K562 (cell line): ENCODE measurements around the gene CCR6. TPM values are rescaled to one million over a fixed set of nuclear protein-coding genes. Genes with fewer than 3 reads are reported as not detected.

ENCODE experiments used
- ATAC-seq: fragments of 200-7000 bp; cut with Tn5 transposase; 3 replicates; pipeline ENCODE4 v1.9.1; 2020; ENCODE audit warnings: moderate library complexity
- BruUV-seq: library from RNA; stranded (reverse); fragments of 400-500 nt; replicated peaks from 2 replicates; lab custom pipeline; 2021; lab: Mats Ljungman, UMichigan
- CTCF ChIA-PET: fragments of 300-600 bp; formaldehyde crosslinking; extraction: SDS; loops from one replicate; lab custom pipeline; 2021; ENCODE audit warnings: low intra/inter-chr PET ratio; lab: Yijun Ruan, JAX
- POLR2A ChIA-PET: fragments of 300-600, 350-650 bp; sonication (Branson Sonifier 250); formaldehyde crosslinking; extraction: SDS; loops from one replicate; lab custom pipeline; 2021; ENCODE audit warnings: antibody characterized with exemption, inconsistent platforms; lab: Yijun Ruan, JAX
- DNase-seq, 4 experiments: peaks; one replicate each; pipeline versions ENCODE4 v3.0.0 to v3.0.0-alpha.2; 2011 to 2018; ENCODE audit warnings: low spot score in 3 of 4, mixed read lengths in 3 of 4; ENCODE audit errors: extremely low read depth in 1 of 4
- FAIRE-seq: peaks from 2 replicates; lab custom pipeline; 2011; peaks lifted over from hg19 to GRCh38; lab: Jason Lieb, UNC
- H2AFZ ChIP-seq: 2 replicates; pipeline ENCODE4 v1.6.0; 2011; ENCODE audit warnings: low read depth, low read length, control low read depth, inconsistent platforms
- H3K27ac ChIP-seq: fragments of 200-600 bp; 3 replicates; pipeline ENCODE4 v1.8.0; 2011; ENCODE audit warnings: low read depth, mild to moderate bottlenecking, control low read depth, inconsistent platforms, low read length, moderate library complexity, mixed read lengths; ENCODE audit errors: extremely low read depth
- H3K27me3 ChIP-seq, 2 experiments: fragments of 300-600 bp in 1 of 2; 2 replicates in 1 of 2; 3 replicates in 1 of 2; pipeline versions ENCODE4 v1.6.0 to v1.8.0; 2011; ENCODE audit warnings: inconsistent platforms in 2 of 2, low read length in 2 of 2, mild to moderate bottlenecking in 1 of 2, mixed read lengths in 1 of 2, moderate library complexity in 1 of 2; ENCODE audit not compliant: control insufficient read depth in 2 of 2, insufficient read depth in 2 of 2
- H3K36me3 ChIP-seq: fragments of 300-600 bp; 3 replicates; pipeline ENCODE4 v1.8.0; 2011; ENCODE audit warnings: mild to moderate bottlenecking, low read length, inconsistent platforms; ENCODE audit not compliant: control insufficient read depth, insufficient read depth
- H3K4me1 ChIP-seq, 2 experiments: fragments of 200-600 bp in 1 of 2; replicated peaks in 1 of 2; 2 replicates in 1 of 2; 3 replicates in 1 of 2; pipeline versions ENCODE4 v1.5.1 to v1.8.0; 2011; ENCODE audit warnings: inconsistent platforms in 2 of 2, low read length in 2 of 2, mild to moderate bottlenecking in 1 of 2, mixed read lengths in 1 of 2, moderate library complexity in 1 of 2; ENCODE audit not compliant: control insufficient read depth in 2 of 2, insufficient read depth in 2 of 2
- H3K4me2 ChIP-seq: 2 replicates; pipeline ENCODE4 v1.6.1; 2011; ENCODE audit warnings: low read length, control low read depth, inconsistent platforms, mixed read lengths; ENCODE audit not compliant: insufficient read depth
- H3K4me3 ChIP-seq: fragments of 200-600 bp; sonication (generic), shearing (Covaris generic); 2 replicates; pipeline ENCODE4 v1.5.1; 2016; ENCODE audit warnings: control low read depth, inconsistent platforms
- H3K79me2 ChIP-seq: fragments of 200-600 bp; 3 replicates; pipeline ENCODE4 v1.8.0; 2011; ENCODE audit warnings: low read length, inconsistent platforms; ENCODE audit not compliant: control insufficient read depth, insufficient read depth
- H3K9ac ChIP-seq, 2 experiments: 2 replicates each; pipeline versions ENCODE4 v1.6.0 to v1.6.1; 2011; ENCODE audit warnings: low read depth in 2 of 2, low read length in 2 of 2, control low read depth in 1 of 2, inconsistent platforms in 1 of 2, mild to moderate bottlenecking in 1 of 2, mixed read lengths in 1 of 2; ENCODE audit not compliant: insufficient read depth in 1 of 2
- H3K9me1 ChIP-seq: one replicate; pipeline ENCODE4 v1.6.0; 2011; ENCODE audit warnings: inconsistent platforms, mild to moderate bottlenecking, low read length, moderate library complexity; ENCODE audit not compliant: control insufficient read depth, insufficient read depth
- H3K9me3 ChIP-seq: replicated peaks from 2 replicates; pipeline ENCODE4 v1.5.1; 2011; ENCODE audit warnings: low read depth, low read length, inconsistent platforms; ENCODE audit not compliant: control insufficient read depth, insufficient read depth
- H4K20me1 ChIP-seq: replicated peaks from 2 replicates; pipeline ENCODE4 v1.6.1; 2011; ENCODE audit warnings: low read length, inconsistent platforms, mixed read lengths; ENCODE audit not compliant: control insufficient read depth, insufficient read depth
- CAMTA2 ChIP-seq: fragments of 250-450 bp; sonication (Bioruptor Pico); conservative IDR thresholded peaks from 2 replicates; pipeline ENCODE4 v1.5.1; 2022
- HSF4 ChIP-seq: fragments of 250-450 bp; sonication (Bioruptor Pico); IDR thresholded peaks from 2 replicates; pipeline ENCODE4 v2.1.2; 2022; ENCODE audit warnings: mild to moderate bottlenecking, moderate library complexity, borderline replicate concordance
- NONO ChIP-seq, 2 experiments: fragments of 200-400 bp in 1 of 2; fragments of 450-650 bp in 1 of 2; formaldehyde crosslinking in 1 of 2; IDR thresholded peaks; 2 replicates each; pipeline ENCODE4 v1.6.1; 2017; ENCODE audit warnings: low read depth in 2 of 2, mild to moderate bottlenecking in 2 of 2, moderate library complexity in 2 of 2, low read length in 1 of 2
- PCBP2 ChIP-seq: fragments of 200-400 bp; formaldehyde crosslinking; IDR thresholded peaks from 2 replicates; pipeline ENCODE4 v1.6.1; 2018; ENCODE audit warnings: low read length, low read depth, mild to moderate bottlenecking, moderate library complexity; ENCODE audit not compliant: poor library complexity, severe bottlenecking
- PTBP1 ChIP-seq: fragments of 200-400 bp; formaldehyde crosslinking; IDR thresholded peaks from 2 replicates; pipeline ENCODE4 v1.6.1; 2017; ENCODE audit warnings: low read depth, low read length
- RUNX1 ChIP-seq: sonication (generic); IDR thresholded peaks from 2 replicates; pipeline ENCODE4 v1.6.1; 2016; ENCODE audit warnings: antibody characterized with exemption, low read depth
- SAFB2 ChIP-seq: fragments of 200-400 bp; formaldehyde crosslinking; IDR thresholded peaks from 2 replicates; pipeline ENCODE4 v1.6.1; 2018; ENCODE audit warnings: borderline replicate concordance, low read length, low read depth, moderate library complexity; ENCODE audit not compliant: severe bottlenecking
- SLC30A9 ChIP-seq: fragments of 250-450 bp; sonication (Bioruptor Pico); IDR thresholded peaks from 2 replicates; pipeline ENCODE4 v1.8.0; 2022; ENCODE audit warnings: mild to moderate bottlenecking, moderate library complexity
- SMARCE1 ChIP-seq: fragments of 450-650 bp; IDR thresholded peaks from 2 replicates; pipeline ENCODE4 v1.7.1; 2016; ENCODE audit warnings: mild to moderate bottlenecking
- SREBF2 ChIP-seq: sonication (generic); formaldehyde crosslinking; IDR thresholded peaks from 2 replicates; pipeline ENCODE4 v1.4.0; 2020; ENCODE audit warnings: mild to moderate bottlenecking, missing genetic modification reagents
- ZKSCAN1 ChIP-seq: fragments of 150-350 bp; IDR thresholded peaks from 2 replicates; pipeline ENCODE4 v1.6.1; 2016; ENCODE audit warnings: low read depth, low read length
- ZKSCAN3 ChIP-seq: fragments of 250-450 bp; sonication (Bioruptor Pico); IDR thresholded peaks from 2 replicates; pipeline ENCODE4 v1.4.0; 2020
- ZNF79 ChIP-seq: fragments of 250-450 bp; sonication (Bioruptor Pico); IDR thresholded peaks from 2 replicates; pipeline ENCODE4 v1.4.0; 2020; ENCODE audit warnings: low read depth, mild to moderate bottlenecking, moderate library complexity
- ZZZ3 ChIP-seq: fragments of 450-650 bp; IDR thresholded peaks from 2 replicates; pipeline ENCODE4 v1.6.1; 2016; ENCODE audit warnings: antibody characterized with exemption, mild to moderate bottlenecking, moderate library complexity
- WGBS: fragments of 100-300 bp; shearing (Covaris generic); methylation state at CpG from one replicate; pipeline ENCODE4 v1.1.6; 2016; ENCODE audit warnings: low coverage, mixed read lengths; ENCODE audit not compliant: insufficient coverage; ENCODE audit errors: missing lambda C conversion rate; 5-methylcytosine and 5-hydroxymethylcytosine counted together
- in situ Hi-C: fragments of 300-500 bp; cut with MboI; formaldehyde crosslinking; loops from 4 replicates; pipeline ENCODE4 v1.15.0; 2018; ENCODE audit warnings: inconsistent platforms, mixed read lengths
- intact Hi-C: fragments of 100-400 bp; cut with micrococcal nuclease; formaldehyde crosslinking; loops from 2 replicates; pipeline ENCODE4 v1.14.2; 2022
- polyA plus RNA-seq, 8 experiments: library from polyadenylated mRNA; depleted of rRNA in 4 of 8; stranded (reverse) in 5 of 8; unstranded in 3 of 8; fragments of >200 nt; fragmentation: Nextera tagmentation in 2 of 8; fragmentation: Illumina TruSeq in 1 of 8; extraction: Ambion mirVana in 2 of 8; extraction: Trizol in 1 of 8; gene quantifications; 2 replicates each; pipeline versions ENCODE4 v1.2.1 to v1.2.3, GENCODE V29; 2011 to 2014; ENCODE audit warnings: inconsistent platforms in 1 of 8, missing spikeins in 1 of 8
- total RNA-seq, 7 experiments: library from RNA; depleted of rRNA in 6 of 7; stranded (reverse); fragments of >200 nt in 6 of 7; fragmentation: Illumina TruSeq in 2 of 7; extraction: Trizol in 2 of 7; gene quantifications; 2 replicates each; pipeline versions ENCODE4 v1.2.1 to v1.2.3, GENCODE V29; 2011 to 2021; ENCODE audit warnings: low replicate concordance in 1 of 7
- TF ChIP-seq, protein P1 (sequence below): fragments of 250-450 bp; sonication (Bioruptor Pico); IDR thresholded peaks from 2 replicates; pipeline ENCODE4 v1.8.0; 2022; ENCODE audit warnings: moderate library complexity, mild to moderate bottlenecking, inconsistent platforms
- TF ChIP-seq, protein P2 (sequence below): fragments of 450-650 bp; conservative IDR thresholded peaks from 2 replicates; pipeline ENCODE4 v1.6.1; 2016; ENCODE audit warnings: missing genetic modification characterization, low read depth, mild to moderate bottlenecking, control low read depth, missing compliant biosample characterization

The CCR6 gene
- total and polyA plus RNA-seq, 9 of the 15 experiments (the other 6 are each of a cell fraction or from before 2014, with no cell fraction given) = not detected

DNA sequence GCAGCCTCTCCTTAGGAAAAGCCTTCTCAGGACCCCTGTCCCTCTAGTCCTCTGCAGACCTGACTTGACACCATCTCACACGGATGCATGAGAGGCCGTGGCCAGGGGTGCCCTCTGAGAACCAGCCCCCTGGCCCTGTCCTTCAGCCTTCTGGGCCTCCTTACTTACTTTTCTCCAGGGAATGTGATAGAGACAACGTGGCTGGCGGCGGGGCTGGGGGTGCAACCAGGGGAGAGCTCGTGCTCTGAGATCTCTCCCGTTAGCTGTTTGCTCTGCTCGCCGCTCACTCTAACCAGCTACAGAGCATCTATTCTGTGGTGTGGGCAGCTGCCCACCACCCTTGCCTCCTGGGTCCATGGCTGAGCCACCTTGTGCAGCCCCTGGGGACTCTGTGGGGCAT lies 20.1 kb downstream of the CCR6 start:
- in situ Hi-C loops = no loop called here

DNA sequence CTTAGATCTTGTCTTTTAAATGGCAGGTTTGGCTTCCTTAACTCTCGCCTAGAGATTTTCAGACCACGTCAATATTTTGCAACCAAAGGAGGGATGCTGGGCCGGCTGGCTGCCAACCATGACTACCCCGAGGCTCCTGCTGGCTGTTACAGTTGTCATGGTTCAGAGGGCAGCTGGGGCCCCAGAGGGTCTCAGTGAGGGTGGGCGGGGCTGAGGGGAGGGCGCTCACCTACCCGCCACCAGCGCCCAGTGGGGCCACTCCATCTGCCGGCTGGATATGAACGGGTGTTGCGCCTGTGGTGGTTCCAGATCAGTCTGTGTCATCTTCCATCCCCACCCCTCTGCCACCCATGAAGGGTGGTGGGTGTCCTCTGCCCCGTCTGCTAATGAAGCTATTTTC lies 22.6 kb downstream of the CCR6 start:
- in situ Hi-C loops (no loop called here), intact Hi-C loops (no loop called here)
- Histone ChIP-seq H3K9ac (no peak overlapping the region), H3K4me3 (no peak overlapping the region), H4K20me1 (peaks cover 7% of the 10 kb centered on the region; the same call in 1 of the 2 replicates), H3K79me2 (no peaks in the 10 kb centered on the region), H3K4me1 (no peaks in the 10 kb centered on the region), H3K9me3 (no peaks in the 10 kb centered on the region), H3K27ac (no peak overlapping the region), H2AFZ (no peak overlapping the region), H3K4me2 (no peak overlapping the region), H3K36me3 (no peaks in the 10 kb centered on the region), H3K27me3 (peaks cover 28 to 81% of the 10 kb centered on the region in 2 experiments; a peak in 4 of 5 replicates), H3K9me1 (no peaks in the 10 kb centered on the region)
- POLR2A ChIA-PET = no interaction called here
- DNase-seq (no peak), ATAC-seq (no peak), FAIRE-seq (no peak)
- CTCF ChIA-PET = no interaction called here
- no TSS peak for BruUV-seq
- WGBS = 1% methylated on average over 12 of the region's 12 CpGs
- no peak for TF ChIP-seq SMARCE1
- no peak for TF ChIP-seq SLC30A9 (CRISPR knock-in tag)
- no peak for TF ChIP-seq ZZZ3
- TF ChIP-seq NONO (IDR thresholded peaks at IDR 0.05; ENCODE audit: low read depth in 2 of 2, low read length in 1 of 2) = no peak
- TF ChIP-seq PTBP1 = no peak
- TF ChIP-seq ZNF79 (CRISPR knock-in tag) = no peak
- TF ChIP-seq HSF4 (CRISPR knock-in tag) = no peak
- TF ChIP-seq CAMTA2 (CRISPR knock-in tag) = no peak
- no peak for TF ChIP-seq SREBF2 (CRISPR knock-in tag)
- TF ChIP-seq, protein P1, sequence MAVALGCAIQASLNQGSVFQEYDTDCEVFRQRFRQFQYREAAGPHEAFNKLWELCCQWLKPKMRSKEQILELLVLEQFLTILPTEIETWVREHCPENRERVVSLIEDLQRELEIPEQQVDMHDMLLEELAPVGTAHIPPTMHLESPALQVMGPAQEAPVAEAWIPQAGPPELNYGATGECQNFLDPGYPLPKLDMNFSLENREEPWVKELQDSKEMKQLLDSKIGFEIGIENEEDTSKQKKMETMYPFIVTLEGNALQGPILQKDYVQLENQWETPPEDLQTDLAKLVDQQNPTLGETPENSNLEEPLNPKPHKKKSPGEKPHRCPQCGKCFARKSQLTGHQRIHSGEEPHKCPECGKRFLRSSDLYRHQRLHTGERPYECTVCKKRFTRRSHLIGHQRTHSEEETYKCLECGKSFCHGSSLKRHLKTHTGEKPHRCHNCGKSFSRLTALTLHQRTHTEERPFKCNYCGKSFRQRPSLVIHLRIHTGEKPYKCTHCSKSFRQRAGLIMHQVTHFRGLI = no peak
- TF ChIP-seq, protein P2, sequence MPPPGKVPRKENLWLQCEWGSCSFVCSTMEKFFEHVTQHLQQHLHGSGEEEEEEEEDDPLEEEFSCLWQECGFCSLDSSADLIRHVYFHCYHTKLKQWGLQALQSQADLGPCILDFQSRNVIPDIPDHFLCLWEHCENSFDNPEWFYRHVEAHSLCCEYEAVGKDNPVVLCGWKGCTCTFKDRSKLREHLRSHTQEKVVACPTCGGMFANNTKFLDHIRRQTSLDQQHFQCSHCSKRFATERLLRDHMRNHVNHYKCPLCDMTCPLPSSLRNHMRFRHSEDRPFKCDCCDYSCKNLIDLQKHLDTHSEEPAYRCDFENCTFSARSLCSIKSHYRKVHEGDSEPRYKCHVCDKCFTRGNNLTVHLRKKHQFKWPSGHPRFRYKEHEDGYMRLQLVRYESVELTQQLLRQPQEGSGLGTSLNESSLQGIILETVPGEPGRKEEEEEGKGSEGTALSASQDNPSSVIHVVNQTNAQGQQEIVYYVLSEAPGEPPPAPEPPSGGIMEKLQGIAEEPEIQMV = no peak
- no peak for TF ChIP-seq RUNX1
- TF ChIP-seq ZKSCAN1 = no peak

More for the DNA sequence above, 20.1 kb downstream of the CCR6 start:
- Histone ChIP-seq H3K9ac (no peak overlapping the region), H3K4me2 (no peak overlapping the region), H3K36me3 (no peaks in the 10 kb centered on the region), H3K27me3 (peaks cover 28 to 65% of the 10 kb centered on the region in 2 experiments), H3K79me2 (no peaks in the 10 kb centered on the region), H3K4me3 (no peak overlapping the region), H3K4me1 (no peaks in the 10 kb centered on the region), H4K20me1 (peaks cover 7% of the 10 kb centered on the region; the same call in 1 of the 2 replicates), H2AFZ (no peak overlapping the region), H3K27ac (no peak overlapping the region), H3K9me3 (no peaks in the 10 kb centered on the region), H3K9me1 (no peaks in the 10 kb centered on the region)
- DNase-seq = no peak
- FAIRE-seq = no peak
- no peak for TF ChIP-seq PCBP2
- TF ChIP-seq SAFB2 = no peak
- no peak for TF ChIP-seq ZKSCAN3 (CRISPR knock-in tag)
- POLR2A ChIA-PET = no interaction called here
- WGBS = 1% methylated on average over 9 of the region's 9 CpGs
- no peak for ATAC-seq
- intact Hi-C loops = loop anchor here (5.0 kb wide), 1 partner anchor 146 kb away; the partner anchor contains the start of gene CEP43
- CTCF ChIA-PET = interaction anchor here (1.6 kb wide), 1 partner anchor 369 kb away, joined by 20 read pairs; no protein-coding TSS in a partner anchor
- BruUV-seq = no TSS peak
